ENCODE measurements around the gene ATG14.

DNA sequence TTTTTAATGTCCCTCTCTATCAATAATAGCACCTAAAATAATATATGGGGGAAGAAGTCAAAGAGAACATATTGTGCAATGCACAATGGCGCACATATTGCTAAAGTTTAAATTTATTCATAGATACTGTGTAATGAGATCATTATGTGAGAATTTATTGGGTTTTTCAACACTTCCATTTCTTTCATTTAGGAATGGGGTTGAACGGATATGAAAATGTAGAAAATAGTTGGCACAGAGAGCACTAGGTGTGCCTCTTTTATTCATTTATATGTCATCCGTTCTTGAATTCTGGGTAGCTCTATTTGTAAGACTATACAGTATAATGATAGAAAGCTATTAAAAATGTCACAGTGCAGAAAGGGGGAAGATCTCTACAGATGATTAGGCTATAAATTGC lies 63.9 kb downstream of the ATG14 start:
- TF ChIP-seq, protein P1, sequence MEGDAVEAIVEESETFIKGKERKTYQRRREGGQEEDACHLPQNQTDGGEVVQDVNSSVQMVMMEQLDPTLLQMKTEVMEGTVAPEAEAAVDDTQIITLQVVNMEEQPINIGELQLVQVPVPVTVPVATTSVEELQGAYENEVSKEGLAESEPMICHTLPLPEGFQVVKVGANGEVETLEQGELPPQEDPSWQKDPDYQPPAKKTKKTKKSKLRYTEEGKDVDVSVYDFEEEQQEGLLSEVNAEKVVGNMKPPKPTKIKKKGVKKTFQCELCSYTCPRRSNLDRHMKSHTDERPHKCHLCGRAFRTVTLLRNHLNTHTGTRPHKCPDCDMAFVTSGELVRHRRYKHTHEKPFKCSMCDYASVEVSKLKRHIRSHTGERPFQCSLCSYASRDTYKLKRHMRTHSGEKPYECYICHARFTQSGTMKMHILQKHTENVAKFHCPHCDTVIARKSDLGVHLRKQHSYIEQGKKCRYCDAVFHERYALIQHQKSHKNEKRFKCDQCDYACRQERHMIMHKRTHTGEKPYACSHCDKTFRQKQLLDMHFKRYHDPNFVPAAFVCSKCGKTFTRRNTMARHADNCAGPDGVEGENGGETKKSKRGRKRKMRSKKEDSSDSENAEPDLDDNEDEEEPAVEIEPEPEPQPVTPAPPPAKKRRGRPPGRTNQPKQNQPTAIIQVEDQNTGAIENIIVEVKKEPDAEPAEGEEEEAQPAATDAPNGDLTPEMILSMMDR (IDR thresholded peaks at IDR 0.05) = no peak
- TF ChIP-seq POLR2AphosphoS5 (IDR thresholded peaks at IDR 0.05) = no peak
- no peak for TF ChIP-seq POLR2A (IDR thresholded peaks at IDR 0.05)
